ENCODE results near the gene NSUN4.

Gene NSUN4

DNA sequence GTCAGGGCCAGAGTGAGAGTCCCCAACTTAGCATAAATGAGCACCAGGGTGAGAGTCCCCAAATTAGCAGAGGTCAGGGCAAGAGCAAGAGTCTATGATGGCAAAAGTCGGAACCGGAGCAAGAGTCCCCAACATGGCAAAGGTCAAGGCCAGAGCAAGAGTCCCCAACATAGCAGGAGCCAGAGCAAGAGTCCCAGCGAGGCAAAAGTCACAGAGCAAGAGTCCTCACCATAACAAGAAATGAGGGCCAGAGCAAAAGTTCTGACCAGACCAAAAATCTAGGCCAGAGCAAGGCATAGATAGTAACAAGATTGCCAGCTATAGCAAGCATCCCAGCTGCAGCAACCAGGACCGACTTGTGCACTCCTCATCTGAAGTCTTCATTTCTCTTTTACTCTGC is 3.1 kb downstream of the NSUN4 start:
- TF ChIP-seq, protein P1, sequence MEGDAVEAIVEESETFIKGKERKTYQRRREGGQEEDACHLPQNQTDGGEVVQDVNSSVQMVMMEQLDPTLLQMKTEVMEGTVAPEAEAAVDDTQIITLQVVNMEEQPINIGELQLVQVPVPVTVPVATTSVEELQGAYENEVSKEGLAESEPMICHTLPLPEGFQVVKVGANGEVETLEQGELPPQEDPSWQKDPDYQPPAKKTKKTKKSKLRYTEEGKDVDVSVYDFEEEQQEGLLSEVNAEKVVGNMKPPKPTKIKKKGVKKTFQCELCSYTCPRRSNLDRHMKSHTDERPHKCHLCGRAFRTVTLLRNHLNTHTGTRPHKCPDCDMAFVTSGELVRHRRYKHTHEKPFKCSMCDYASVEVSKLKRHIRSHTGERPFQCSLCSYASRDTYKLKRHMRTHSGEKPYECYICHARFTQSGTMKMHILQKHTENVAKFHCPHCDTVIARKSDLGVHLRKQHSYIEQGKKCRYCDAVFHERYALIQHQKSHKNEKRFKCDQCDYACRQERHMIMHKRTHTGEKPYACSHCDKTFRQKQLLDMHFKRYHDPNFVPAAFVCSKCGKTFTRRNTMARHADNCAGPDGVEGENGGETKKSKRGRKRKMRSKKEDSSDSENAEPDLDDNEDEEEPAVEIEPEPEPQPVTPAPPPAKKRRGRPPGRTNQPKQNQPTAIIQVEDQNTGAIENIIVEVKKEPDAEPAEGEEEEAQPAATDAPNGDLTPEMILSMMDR (IDR thresholded peaks at IDR 0.05), result no peak

DNA sequence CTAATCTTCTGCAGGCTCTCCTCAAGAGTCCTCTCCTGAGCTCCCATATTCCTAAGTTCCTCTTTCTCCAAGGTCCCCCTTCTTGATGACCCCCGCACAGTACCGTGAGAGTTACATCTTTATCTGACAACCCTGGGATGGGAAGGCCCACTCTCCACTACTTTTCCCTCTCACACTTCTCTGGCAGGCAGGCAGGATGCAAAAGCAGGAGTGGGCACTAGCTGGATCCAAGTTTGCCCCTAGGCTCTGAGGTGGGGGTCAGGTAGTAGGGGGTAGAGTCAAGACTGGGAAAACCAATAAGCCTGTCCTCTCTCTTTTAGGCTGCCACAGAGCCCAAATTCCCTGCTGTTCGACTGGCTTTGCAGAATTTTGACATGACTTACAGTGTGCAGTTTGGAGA is 3.9 kb downstream of the NSUN4 start:
- TF ChIP-seq, protein P1 (IDR thresholded peaks at IDR 0.05), result no peak

DNA sequence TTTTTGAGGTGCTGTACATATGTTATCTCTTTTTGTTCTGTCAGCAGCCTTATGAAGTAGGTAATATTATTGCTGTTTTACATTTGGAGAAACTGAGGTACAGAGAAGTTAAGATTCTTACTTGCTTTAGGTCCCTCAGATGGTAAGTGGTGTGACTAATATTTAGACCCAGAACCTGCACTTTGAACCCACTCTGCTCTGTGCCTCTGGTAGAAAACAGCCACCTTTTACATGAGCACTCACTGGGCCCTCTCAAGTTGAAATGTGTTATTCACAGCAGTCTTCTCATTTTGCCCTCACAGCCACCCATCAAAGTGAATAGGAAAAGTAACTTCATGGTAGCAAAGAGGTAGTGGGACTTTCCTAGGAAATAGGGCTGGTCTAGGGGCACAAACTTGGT is 4.7 kb downstream of the NSUN4 start:
- TF ChIP-seq, protein P1 (IDR thresholded peaks at IDR 0.05), result no peak

DNA sequence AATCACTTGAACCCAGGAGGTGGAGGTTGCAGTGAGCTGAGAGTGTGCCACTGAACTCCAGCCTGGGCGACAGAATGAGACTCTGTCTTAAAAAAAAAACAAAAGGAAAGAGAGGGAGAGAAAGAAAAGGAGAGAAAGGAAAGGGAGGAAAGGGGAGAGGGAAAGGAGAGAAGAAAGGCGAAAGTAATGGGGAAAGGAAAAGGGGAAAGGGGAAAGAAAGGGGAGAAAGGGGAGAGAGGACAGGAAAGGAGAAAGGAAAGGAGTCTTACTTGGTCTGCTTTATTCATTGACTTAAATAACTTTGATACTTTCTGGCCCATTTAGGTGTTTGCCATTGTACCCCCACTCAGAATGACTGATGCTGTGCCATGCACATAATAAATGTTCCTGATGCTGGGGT is 11.8 kb downstream of the NSUN4 start:
- TF ChIP-seq, protein P1 (IDR thresholded peaks at IDR 0.05), result no peak

DNA sequence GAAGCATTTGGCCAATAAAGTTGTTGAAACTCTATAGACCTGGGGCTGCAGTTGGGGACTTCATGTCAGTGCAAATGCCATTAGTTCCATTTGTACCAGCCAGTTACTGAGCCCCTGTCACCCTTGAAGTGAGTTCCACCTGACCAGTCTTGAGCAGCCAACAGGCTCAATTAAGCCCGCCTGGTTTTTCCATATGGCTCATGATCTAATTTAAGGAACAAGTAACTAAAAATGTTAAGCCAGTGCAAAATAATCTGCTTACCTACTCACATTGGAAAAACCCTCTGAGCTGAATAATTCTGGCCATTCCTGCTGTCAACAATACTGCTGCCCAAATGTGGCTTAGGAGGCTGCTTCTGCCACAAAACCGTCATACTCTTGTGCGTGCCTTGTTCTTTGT is 21.6 kb downstream of the NSUN4 start:
- TF ChIP-seq, protein P1 (IDR thresholded peaks at IDR 0.05), result no peak

GRCh38 chr1:46363121-46363520 is 22.5 kb downstream of the NSUN4 start:
- TF ChIP-seq, protein P1 (IDR thresholded peaks at IDR 0.05), result no peak

DNA sequence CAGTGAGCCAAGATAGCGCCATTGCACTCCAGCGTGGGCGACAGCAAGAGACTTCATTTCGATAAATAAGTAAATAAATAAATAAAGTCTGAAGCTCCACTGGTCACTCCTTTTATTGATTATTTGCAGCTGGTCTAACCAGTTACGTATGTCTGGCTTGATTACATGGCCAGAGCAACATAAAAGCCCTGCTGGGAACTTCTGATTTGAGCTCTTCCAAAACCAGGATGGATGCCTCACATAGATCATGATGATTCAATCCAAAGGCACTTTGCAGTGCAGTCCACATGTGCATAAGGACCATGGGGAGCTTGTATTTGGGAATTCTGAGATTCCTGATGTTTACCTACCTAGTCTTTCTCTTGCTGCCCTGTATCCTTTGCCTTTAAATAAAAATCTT is 24.0 kb downstream of the NSUN4 start:
- TF ChIP-seq, protein P1 (IDR thresholded peaks at IDR 0.05), result no peak

GRCh38 chr1:46367072-46367471 is 26.5 kb downstream of the NSUN4 start:
- TF ChIP-seq, protein P1 (IDR thresholded peaks at IDR 0.05), result no peak

Measured in LNCAP (cell line).